ENCODE measurements around the gene TRAPPC5.

Gene TRAPPC5

GRCh38 chr19:7679771-7680605 lies 645 bp upstream of the TRAPPC5 start:
- DNase-seq (ENCODE audit: low read depth), result no peak
- no peak for TF ChIP-seq CTCF (IDR thresholded peaks at IDR 0.05; ENCODE audit: low read depth, low read length, missing control alignments)
- in situ Hi-C loops (cut with HindIII; ENCODE audit: low sequenced_read_pairs), result no loop called here
- peak overlapping the region; percentile 100 for H3K4me3 ChIP-seq (ENCODE audit: low read depth, low read length)

GRCh38 chr19:7681340-7682174 lies 924 bp downstream of the TRAPPC5 start:
- in situ Hi-C loops (cut with HindIII; ENCODE audit: low sequenced_read_pairs), result no loop called here
- DNase-seq (ENCODE audit: low read depth), result peak; percentile 47
- peak; percentile 68 for TF ChIP-seq CTCF (IDR thresholded peaks at IDR 0.05; ENCODE audit: low read depth, low read length, missing control alignments)
- H3K4me3 ChIP-seq (ENCODE audit: low read depth, low read length), result peak overlapping the region; percentile 100

GRCh38 chr19:7682175-7682855 lies 1.7 kb downstream of the TRAPPC5 start:
- no peak for DNase-seq (ENCODE audit: low read depth)
- no peak for TF ChIP-seq CTCF (IDR thresholded peaks at IDR 0.05; ENCODE audit: low read depth, low read length, missing control alignments)
- in situ Hi-C loops (cut with HindIII; ENCODE audit: low sequenced_read_pairs), result no loop called here
- peak overlapping the region; percentile 100 for H3K4me3 ChIP-seq (ENCODE audit: low read depth, low read length)

GRCh38 chr19:7685546-7686445 lies 5.2 kb downstream of the TRAPPC5 start:
- no peak overlapping the region for H3K4me3 ChIP-seq (ENCODE audit: low read depth, low read length)
- no peak for DNase-seq (ENCODE audit: low read depth)

GRCh38 chr19:7687177-7687576 lies 6.5 kb downstream of the TRAPPC5 start:
- DNase-seq (ENCODE audit: low read depth), result no peak
- H3K4me3 ChIP-seq (ENCODE audit: low read depth, low read length), result no peak overlapping the region
- in situ Hi-C loops (cut with HindIII; ENCODE audit: low sequenced_read_pairs), result no loop called here
- TF ChIP-seq CTCF (IDR thresholded peaks at IDR 0.05; ENCODE audit: low read depth, low read length, missing control alignments), result no peak

More at GRCh38 chr19:7685546-7686445, 5.2 kb downstream of the TRAPPC5 start:
- TF ChIP-seq CTCF (IDR thresholded peaks at IDR 0.05; ENCODE audit: low read depth, low read length, missing control alignments), result no peak
- in situ Hi-C loops (cut with HindIII; ENCODE audit: low sequenced_read_pairs), result no loop called here
